ENCODE measurements around the gene LASP1NB.

LASP1NB gene

DNA sequence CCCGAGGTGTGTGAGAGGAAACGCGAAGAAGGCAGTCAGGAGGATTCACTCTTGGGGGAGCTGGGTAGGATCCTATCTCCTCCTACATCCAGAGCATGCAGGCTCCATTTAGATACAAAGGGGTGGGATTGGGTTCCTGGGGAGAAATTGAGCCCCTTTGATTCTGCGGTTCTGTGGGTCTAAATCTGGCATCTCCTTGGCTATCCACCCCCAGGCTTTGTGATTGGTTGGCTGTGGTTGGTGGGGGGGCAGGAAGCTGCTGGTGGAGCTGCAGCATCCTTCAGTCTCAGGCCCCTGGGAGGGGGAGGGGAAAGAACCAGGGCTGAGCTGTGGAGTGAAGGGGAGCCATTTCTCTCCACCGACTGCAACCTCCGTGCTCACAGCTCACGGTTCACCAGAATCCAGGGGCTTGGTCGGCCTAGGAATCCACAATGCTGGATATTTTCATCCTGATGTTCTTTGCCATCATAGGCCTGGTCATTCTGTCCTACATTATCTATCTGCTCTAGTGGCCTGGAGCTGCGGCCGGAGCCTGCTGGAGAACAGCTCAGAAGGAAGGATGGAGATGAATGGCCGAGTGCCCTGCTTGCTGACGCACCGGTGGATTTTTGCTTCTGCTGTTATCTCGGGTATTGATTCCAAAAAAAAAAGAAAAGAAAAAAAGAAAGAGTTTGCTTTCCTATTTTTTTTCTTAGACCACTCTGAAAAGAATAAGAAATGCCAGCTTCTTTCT, at the start of gene LASP1NB:
Gene LASP1NB, plus strand, starts transcription at position 352 of the 733 bp plus-strand sequence.
- no peak for DNase-seq (ENCODE audit: low read depth, low spot score)

DNA sequence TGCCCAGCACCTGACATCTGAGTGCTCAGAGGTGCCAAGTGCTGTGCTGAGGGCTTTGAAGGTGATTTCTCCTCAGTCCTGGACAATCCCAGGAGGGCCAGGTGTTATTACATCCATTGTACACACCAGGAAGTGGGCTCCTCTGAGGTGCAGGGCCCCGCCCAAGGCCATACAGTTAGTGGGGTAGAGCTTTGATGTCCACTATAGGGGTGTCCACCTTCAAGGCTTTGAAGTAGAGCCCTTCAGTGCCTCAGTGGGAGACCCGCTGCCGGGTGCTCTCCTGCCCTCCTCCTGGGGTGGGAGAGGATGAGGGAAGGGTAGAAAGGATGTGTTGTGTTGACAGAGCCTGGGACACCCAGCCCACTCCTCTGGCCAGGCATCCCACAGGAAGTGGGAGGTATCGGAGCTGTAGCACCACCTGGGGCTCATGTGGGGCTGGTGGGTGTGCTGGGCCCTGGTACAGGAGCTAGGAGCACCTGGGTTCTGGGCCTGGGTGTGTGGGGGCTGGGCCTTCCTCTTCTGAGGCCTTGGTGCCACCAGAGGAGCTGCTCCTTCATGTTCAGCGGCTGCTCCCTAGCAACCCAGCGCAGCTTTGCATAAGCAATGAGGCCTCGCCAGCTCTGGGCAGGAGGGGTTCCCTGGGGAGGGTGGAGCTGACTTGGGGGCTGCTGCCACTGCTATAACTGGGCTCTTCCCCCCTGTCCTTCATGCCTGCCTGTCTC, 48.1 kb upstream of the LASP1NB start:
- no peak for DNase-seq (ENCODE audit: low read depth, low spot score)

DNA sequence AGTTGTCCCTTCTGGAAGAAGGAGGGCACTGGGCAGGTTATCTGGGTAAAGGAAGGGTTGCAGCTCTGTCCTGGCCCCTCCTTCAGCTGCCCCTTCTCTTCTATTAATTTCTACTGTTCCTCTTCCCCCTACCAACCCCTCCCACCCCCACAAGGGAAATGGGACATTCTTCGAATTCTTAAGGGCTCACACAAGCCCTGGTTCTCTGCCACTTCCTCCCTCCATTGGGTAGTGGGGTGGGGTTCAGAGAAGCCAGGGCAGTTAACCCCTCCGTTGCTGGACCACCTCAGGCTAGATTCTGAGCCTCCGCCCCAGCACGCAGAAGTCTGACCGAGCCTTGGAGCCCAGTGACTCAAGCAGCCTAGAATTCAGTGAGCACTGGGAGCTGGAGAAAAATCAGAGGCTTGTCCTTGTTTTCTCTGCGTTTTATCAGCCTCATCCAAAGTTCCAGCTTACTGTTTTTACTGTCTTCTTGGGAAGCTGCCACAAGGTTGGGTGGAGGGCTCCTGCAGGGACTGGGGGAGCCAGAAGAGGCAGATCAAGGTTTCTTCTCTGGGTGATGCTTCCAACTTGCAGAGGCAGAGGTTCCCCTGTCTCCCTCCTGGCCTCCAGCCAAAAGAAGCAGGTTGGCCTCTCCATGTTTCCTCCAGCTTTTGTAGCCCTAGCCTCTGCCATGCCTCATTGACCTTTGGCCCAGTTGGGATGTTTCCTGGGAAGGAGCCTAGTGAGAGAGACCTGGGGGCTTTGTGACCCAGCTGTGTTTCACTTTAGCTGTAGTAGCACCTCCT, 45.3 kb upstream of the LASP1NB start:
- no peak for DNase-seq (ENCODE audit: low read depth, low spot score)

DNA sequence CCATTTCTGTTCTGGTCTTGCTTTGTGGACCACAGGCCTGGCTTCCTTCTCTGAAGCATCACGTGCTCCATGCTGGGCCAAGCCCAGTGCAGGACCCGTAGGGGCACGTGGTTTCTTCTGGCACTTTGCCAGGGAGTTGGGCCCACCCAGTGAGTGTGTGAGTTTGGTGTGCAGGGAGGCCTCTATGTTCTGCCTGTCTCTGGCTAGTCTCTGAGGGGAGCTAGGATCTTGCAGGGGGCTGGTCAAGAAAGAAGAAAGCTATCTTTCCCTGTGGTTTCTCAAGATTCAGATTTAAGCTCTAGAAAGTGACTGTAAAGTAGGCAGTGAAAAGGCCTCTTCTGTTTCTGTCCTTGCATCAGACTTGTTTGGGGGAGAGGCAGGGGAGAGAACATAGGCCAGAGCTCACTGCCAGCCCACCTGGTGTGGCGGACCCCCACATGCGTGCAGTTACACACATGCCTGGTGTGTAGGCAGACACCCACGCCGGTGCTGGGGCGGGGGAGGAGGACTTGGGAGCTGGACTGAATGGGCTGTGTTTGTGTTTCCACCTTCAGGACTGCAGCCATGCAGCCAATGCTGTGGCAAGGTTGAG, 43.7 kb upstream of the LASP1NB start:
- DNase-seq (ENCODE audit: low read depth, low spot score), result no peak

DNA sequence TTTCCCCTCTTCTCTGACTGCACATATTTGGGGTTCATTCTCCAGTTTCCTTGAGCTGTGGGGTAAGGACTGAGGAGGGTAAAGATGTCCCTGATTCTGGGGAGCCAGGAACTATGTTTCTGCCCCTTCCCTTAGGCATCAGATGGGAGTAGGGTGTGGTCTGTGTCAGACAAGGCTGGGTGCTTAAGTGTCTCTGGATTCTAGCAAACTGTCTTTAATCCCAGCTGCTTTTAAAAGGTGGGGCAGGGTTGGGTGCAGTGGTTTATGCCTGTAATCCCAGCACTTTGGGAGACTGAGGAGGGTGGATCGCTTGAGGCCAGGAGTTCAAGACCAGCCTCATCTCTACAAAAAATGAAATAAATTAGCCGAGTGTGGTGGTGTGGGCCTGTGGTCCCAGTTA, 42.5 kb upstream of the LASP1NB start:
- DNase-seq (ENCODE audit: low read depth, low spot score), result no peak

DNA sequence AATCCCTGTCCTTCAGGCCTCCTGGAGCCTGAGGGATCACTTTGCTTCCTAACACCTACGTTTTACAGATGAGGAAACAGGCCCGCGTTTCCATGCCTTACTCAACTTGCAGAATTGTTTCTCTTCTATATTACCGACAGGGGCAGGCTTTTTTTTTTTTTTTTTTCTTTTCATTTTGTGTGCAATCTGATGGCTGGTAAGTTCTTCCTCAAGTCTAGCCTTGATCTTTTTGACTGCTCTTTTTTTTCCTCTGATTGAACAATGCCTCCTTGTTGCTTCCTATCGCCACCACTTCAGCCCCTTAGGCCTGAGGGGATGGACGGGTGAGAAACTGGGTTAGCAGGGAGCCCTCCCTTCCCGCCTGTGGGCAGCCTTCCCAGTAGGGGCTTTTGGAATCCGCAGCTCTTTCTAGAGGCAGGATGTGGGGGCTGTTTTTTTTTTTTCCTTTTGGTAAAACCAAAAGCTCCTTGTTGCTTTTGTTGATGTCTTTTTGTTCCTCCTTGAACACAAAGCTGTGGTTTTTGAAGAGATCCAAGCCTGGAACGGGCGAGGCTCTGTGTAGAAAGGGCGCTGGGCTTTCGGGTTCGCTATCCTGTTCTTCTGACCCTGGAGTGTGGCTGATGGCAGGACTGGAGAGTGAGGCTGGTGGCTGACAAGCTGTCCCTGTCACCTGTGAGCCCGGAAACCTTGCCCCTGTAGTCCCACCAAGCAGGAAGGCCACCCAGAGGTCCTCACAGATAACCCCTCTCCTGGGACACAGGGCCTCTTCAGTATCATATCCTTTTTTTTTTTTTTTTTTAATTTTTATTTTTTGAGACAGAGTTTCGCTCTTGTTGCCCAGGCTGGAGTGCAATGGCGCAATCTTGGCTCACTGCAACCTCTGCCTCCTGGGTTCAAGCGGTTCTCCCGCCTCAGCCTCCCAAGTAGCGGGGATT, 41.6 kb upstream of the LASP1NB start:
- DNase-seq (ENCODE audit: low read depth, low spot score), result no peak

DNA sequence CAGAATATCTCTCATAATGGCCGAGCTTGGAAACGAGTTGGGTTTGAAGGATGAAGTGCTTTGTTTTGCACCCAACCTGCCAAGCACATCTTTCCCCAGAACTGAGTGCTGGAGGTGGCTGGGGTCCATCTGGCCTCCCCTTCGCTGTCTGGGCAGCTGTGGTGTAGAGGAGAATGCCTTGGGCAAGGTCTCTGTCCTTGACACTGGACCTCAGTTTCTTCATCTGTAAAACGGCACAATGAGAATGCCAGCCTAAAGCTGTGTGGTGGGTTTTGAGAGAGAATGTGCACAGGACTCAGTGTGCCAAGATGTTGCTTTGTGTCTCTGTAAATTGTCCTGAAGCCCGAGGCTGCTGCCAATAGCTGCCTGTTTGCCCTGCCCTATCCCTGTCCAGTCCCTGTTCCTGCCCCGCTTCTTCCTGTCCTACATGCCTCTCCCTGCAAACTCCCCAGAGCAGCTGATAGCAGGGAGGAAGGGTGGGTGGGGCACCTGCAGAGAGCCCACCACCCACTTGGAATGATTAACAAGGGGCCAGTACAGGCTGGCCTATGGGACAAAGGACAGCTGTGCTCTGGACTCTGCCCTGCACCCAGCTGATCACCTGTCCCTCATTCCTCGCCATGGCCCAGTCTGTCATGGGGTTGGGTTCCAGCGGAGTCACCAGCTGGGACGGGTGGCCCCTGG, 40.2 kb upstream of the LASP1NB start:
- DNase-seq (ENCODE audit: low read depth, low spot score), result no peak

DNA sequence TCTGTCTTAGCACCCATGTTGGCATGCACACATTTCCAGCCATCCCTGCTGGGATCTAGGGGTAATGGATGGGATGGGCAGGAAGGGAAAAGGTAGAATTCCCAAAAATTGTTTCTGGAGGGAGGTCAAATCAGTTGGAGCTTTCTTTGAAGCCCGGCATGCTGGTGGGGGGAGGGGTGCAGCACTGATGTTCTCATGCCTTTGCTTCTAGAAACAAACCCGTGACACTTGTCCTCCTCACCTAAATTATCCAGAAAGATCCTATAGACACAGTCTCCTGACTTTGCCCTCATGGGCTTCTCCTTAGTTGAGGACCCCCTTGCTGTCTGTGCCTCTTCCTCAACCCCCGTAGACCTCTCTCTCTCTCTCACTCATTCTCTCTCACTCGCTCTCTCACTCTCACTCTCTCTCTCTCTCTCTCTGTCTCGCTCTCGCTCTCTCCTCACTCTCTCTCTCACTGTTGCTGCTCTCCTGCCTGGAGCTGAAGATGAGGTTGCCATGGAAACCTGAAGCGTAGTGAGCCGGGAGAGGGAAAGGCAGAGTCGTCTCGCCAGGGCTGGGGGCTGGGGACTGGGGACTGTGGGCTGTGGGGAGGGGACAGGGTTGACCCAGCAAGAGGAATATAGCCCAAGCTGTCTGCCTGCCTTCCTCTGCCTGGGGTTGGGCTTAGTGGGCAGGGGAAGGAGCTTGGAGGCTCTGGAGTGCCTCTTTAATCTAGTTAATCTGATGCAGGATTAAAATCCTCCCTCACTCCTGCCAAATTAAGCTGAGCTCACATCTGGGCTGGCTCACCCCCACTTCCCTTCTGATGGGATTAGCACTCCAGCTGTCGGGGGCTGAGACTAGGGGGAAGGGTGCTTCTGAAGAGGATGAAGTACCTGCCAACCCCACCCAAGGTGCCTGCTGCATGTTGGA, 39.4 kb upstream of the LASP1NB start:
- no peak for DNase-seq (ENCODE audit: low read depth, low spot score)

DNA sequence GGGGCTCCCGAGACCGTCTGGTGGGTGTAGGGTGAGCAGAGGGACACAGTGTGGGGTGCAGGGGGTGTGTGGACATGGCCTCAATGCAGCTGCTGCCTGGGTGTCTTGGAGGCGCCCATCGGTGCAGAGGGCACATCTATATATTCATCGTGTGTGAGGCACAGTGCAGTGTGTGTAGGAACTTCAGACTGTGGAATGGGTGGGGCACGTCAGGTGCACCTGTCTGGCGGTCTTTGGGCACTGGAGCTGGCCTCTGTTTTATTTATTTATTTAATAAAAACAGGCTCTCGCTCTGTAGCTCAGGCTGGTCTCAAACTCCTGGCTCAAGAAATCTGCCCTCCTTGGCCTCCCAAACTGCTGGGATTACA, 38.8 kb upstream of the LASP1NB start:
- no peak for DNase-seq (ENCODE audit: low read depth, low spot score)

DNA sequence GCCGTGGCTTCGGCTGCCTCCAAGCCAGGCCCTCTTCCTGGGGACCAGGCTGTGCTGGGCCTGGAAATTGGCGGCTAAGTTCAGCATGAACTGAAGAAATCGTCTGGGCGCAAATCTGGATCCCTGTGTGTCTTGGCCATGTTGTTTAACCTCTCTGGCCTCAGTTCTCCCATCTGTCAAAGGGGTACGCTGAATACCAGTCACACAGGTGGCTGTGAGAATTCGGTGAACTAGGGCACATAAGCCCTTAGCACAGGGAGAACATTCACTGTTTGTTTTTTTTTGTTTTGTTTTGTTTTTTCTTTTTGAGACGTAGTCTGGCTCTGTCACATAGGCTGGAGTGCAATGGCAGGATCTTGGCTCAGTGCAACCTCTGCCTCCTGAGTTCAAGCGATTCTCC, 36.6 kb upstream of the LASP1NB start:
- no peak for DNase-seq (ENCODE audit: low read depth, low spot score)

DNA sequence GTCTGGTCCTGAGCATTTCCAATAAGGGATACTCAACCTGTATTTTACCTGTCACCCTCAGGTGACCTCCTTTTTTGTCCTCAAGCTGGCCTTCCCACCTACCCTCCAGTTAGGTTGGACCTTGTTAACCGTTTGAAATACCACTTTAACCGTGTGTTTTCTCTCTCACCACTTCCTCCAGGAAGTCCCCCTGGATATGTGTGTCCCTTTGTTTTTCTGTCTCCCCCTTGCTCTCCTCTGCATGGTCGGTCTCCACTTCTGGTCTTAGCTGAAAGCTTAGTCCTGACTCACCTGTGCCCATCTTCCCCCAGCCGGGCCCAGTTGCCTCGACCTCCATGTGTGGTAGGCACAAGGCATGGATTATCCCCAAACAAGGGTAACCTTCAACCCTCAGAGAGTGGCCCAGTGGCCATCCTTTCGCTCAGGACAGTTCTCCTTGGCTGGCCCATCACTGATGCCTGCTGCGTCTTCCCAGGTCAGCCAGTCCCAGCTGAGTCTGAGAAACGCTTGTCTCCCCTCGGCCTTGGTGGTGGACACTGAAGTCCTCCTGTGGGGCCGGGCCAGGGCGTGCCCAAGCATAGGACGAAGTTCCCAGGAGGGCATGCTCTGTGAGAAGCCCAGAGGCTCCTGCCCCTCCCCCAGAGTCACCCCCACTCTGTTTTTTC, 35.5 kb upstream of the LASP1NB start:
- DNase-seq (ENCODE audit: low read depth, low spot score), result no peak

DNA sequence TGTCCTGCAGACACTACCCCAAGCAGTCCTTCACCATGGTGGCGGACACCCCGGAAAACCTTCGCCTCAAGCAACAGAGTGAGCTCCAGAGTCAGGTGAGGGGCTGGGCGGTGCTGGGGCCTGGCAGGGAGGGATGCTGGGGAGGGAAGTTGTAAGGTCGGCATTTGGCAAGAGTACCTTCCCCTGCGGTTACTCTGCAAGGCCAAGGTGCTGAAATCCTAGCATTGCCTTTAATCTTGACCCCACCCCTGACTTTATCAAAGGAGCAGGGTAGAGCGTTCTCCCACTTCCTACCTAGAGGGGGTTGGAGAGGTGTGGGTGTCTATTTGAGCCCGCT, 35.0 kb upstream of the LASP1NB start:
- DNase-seq (ENCODE audit: low read depth, low spot score), result no peak

DNA sequence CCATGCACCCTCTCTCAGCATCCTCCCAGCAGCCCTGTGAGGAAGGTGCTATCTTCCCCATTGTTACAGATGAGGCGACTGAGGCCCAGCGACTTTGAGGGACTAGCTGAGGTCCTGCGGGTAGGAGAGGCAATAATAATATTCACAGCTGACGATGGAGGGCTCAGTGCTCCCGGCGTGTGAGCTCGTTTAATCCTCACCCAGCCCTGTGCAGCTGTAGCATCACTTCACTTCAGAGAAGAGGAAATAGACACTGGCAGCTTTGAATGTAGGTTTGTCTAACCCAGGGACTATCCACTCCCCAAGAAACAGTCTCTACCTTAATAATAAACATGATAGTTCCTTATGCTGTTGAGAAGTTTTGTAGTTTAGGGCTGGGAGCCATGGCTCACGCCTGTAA, 34.0 kb upstream of the LASP1NB start:
- no peak for DNase-seq (ENCODE audit: low read depth, low spot score)

DNA sequence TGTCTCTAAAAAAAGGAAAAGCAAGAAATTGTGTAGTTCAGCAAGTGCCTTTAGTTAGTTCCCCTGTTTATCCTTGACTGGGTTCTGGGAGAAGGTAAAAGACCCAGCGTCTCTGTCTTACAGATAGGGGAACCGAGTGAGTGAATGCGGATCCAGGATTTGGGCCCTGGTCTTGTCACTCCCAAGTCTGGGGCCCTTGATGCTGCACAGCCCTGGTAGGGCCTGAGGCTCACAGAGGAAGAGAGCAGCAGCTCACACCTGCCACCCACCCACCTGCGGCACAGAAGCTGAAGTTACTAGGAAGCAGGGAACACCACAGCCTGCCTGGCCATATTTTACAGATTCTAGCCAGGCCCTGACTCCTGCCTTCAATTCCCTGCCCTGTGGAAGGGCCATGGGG, 33.3 kb upstream of the LASP1NB start:
- DNase-seq (ENCODE audit: low read depth, low spot score), result no peak

DNA sequence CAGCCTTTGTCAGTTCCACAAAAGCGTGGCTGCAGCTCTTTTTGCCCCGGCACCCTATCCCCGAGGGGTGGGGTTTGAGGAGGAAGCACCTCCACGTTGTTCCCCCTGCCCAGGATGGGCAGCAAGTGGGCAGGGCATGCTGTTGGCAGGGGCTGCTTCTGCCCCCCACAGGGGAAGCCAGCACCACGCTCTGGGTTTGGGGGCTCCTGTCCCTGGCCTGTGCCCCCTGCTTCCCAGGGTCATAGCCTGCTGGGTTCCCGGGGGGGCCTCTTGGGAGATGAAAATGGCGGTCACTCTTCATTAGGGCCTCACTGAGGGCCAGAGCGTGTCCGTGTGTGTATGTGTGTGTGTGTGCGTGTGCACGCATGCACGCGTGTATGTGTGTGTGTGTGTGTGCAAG, 32.8 kb upstream of the LASP1NB start:
- DNase-seq (ENCODE audit: low read depth, low spot score), result no peak

DNA sequence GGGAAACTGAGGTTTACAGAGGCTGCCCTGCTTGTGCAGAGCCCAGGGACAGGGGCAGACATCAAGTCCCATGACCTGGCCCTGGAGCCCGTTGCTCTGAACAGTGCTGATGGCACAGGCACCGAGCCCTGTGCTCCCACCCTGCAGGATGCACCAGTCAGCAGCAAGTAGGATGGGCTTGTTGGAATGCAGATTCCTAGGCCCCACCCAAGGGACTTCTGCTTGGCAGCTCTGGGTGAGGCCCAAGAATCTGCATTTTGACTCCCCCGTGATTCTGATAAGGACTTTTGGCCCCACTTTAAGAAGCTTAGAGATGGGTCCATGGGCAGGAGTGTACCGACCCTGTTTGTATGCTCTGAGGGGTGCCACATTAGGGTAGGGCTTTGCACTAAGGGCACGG, 32.3 kb upstream of the LASP1NB start:
- no peak for DNase-seq (ENCODE audit: low read depth, low spot score)

DNA sequence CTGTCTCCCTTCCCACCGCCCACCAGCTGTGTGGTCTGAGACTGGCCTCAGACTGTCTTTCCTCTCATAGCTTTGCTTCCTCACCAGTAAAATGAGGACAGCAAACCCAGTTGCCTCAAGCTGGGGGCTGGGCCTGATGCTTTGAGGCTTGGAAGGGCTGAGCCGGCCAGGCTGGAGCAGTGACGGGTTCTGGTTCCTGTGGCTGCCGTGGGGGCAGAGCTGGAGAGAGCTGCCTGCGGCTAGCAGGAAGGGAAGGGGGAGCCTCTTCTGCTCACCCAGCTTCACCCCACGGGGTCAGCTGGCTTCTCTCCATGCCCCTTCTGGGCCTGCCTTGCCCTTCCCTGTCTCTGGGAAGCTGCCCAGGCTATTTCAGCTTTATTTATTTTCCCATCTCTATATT, 31.8 kb upstream of the LASP1NB start:
- DNase-seq (ENCODE audit: low read depth, low spot score), result no peak

DNA sequence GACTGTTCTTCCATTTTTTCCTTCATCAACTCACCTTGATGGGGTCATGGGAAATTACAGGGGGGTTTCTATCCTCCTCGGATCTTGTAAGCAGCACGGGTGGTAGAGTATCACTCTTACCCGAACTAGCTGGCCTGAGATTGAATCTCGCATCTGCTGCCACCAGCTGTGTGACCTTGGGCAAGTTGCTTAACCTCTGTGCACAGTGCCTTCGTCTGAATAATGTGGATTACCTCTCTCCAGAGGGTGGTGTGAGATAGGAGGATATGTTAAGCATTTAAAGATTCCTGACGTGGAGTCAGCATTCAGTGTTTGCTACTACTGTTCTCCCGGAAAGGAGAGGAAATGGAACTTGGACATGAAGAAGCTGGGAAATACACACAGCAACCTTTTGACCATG, 31.1 kb upstream of the LASP1NB start:
- DNase-seq (ENCODE audit: low read depth, low spot score), result no peak

DNA sequence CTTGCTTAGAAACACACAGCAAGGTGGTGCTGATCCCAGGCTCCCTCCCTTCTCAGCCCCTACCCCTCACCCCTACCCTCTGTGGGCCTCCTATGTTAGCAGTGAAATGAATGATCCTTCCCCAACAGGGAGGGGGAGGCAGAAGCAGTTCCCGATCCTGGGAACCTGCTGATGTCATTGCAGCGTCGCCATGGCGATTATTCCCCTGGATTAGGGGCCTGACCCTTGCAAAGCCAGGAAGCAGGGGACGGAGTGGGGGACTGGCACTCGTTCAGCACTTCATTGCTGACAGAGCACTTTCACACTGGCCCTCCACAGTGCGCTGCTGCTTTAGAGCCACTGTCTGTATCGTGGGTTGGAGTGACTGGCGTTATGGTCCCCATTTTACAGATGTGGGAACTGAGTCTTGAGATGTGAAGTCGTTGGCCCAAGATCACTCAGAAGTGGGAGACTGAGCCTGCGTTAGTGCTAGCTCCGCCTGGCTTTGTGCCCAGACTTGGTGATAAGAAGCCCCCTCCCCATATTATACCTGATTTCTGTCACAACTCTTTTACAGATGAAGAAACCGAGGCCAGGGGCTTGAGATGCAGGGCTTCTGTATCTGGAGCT, 29.0 kb upstream of the LASP1NB start:
- no peak for DNase-seq (ENCODE audit: low read depth, low spot score)

All from activated CD4-positive, CD25-positive, alpha-beta regulatory T cell treated with anti-CD3 and anti-CD28 coated beads, Interleukin-2, amount 50 U/mL, for 16 hours (primary cell).